Measurements from ENCODE around the gene RTCA. TPM values are rescaled to one million over a fixed set of nuclear protein-coding genes. Genes with fewer than 3 reads are reported as not detected.

Gene RTCA
- total and polyA plus RNA-seq, 2 experiments from 2014 or later = 37.2 to 38.9 TPM

GRCh38 chr1:100219883-100220282, 46.1 kb upstream of the RTCA start:
- Histone ChIP-seq H3K9me3 (ENCODE audit: low read depth) (no peaks in the 10 kb centered on the region), H4K20me1 (ENCODE audit: insufficient read depth, poor library complexity, severe bottlenecking) (no peaks in the 10 kb centered on the region), H3K27ac (no peak overlapping the region), H3K4me3 (no peak overlapping the region), H3K36me3 (replicated peaks; ENCODE audit: insufficient read depth, low read depth) (no peaks in the 10 kb centered on the region), H3K4me1 (ENCODE audit: insufficient read depth) (no peaks in the 10 kb centered on the region), H3K9me2 (replicated peaks; ENCODE audit: insufficient read depth) (no peaks in the 10 kb centered on the region), H3K4me2 (no peak overlapping the region), H2AFZ (no peak overlapping the region), H3K27me3 (no peaks in the 10 kb centered on the region), H3K79me2 (no peaks in the 10 kb centered on the region)
- no peak for DNase-seq (ENCODE audit: low spot score)
- TF ChIP-seq EZH2 (IDR thresholded peaks at IDR 0.05; ENCODE audit: borderline replicate concordance) (no peak), CTCF (IDR thresholded peaks at IDR 0.05; ENCODE audit: poor library complexity) (no peak), EZH2phosphoT487 (IDR thresholded peaks at IDR 0.05; ENCODE audit: low read depth, severe bottlenecking, unreplicated experiment) (no peak)
- 96% methylated on average over 2 of the region's 2 CpGs for WGBS (ENCODE audit: low lambda C conversion rate, missing lambda C conversion rate)

- no peak overlapping the region for H3K4me3 ChIP-seq
- no peaks in the 10 kb centered on the region for H3K9me2 ChIP-seq (replicated peaks; ENCODE audit: insufficient read depth)
- no peaks in the 10 kb centered on the region for H3K27me3 ChIP-seq
- no peaks in the 10 kb centered on the region for H3K79me2 ChIP-seq
- H2AFZ ChIP-seq = no peak overlapping the region
- no peak for DNase-seq (ENCODE audit: low spot score)
- H3K36me3 ChIP-seq (replicated peaks; ENCODE audit: insufficient read depth, low read depth) = no peaks in the 10 kb centered on the region
- no peaks in the 10 kb centered on the region for H3K4me1 ChIP-seq (ENCODE audit: insufficient read depth)
- no peak for TF ChIP-seq EZH2 (IDR thresholded peaks at IDR 0.05; ENCODE audit: borderline replicate concordance)
- TF ChIP-seq CTCF (IDR thresholded peaks at IDR 0.05; ENCODE audit: poor library complexity) = no peak
- no peak for TF ChIP-seq EZH2phosphoT487 (IDR thresholded peaks at IDR 0.05; ENCODE audit: low read depth, severe bottlenecking, unreplicated experiment)
- H3K27ac ChIP-seq = no peak overlapping the region
- no peak overlapping the region for H3K4me2 ChIP-seq
- H3K9me3 ChIP-seq (ENCODE audit: low read depth) = no peaks in the 10 kb centered on the region
- H4K20me1 ChIP-seq (ENCODE audit: insufficient read depth, poor library complexity, severe bottlenecking) = no peaks in the 10 kb centered on the region
Measured at GRCh38 chr1:100222428-100222827, 43.6 kb upstream of the RTCA start.

GRCh38 chr1:100229681-100230443, 36.2 kb upstream of the RTCA start:
- WGBS (ENCODE audit: low lambda C conversion rate, missing lambda C conversion rate) = 85% methylated on average over 4 of the region's 4 CpGs
- H3K9me3 ChIP-seq (ENCODE audit: low read depth) = no peaks in the 10 kb centered on the region
- H3K79me2 ChIP-seq = no peaks in the 10 kb centered on the region
- DNase-seq (ENCODE audit: low spot score) = no peak
- H2AFZ ChIP-seq = no peak overlapping the region
- no peaks in the 10 kb centered on the region for H3K4me1 ChIP-seq (ENCODE audit: insufficient read depth)
- H3K4me3 ChIP-seq = no peak overlapping the region
- H3K27me3 ChIP-seq = no peaks in the 10 kb centered on the region
- H3K9me2 ChIP-seq (replicated peaks; ENCODE audit: insufficient read depth) = no peaks in the 10 kb centered on the region
- H3K4me2 ChIP-seq = no peak overlapping the region
- no peak for TF ChIP-seq EZH2 (IDR thresholded peaks at IDR 0.05; ENCODE audit: borderline replicate concordance)
- TF ChIP-seq EZH2phosphoT487 (IDR thresholded peaks at IDR 0.05; ENCODE audit: low read depth, severe bottlenecking, unreplicated experiment) = no peak
- TF ChIP-seq CTCF (IDR thresholded peaks at IDR 0.05; ENCODE audit: poor library complexity) = no peak
- no peaks in the 10 kb centered on the region for H3K36me3 ChIP-seq (replicated peaks; ENCODE audit: insufficient read depth, low read depth)
- H3K27ac ChIP-seq = no peak overlapping the region
- H4K20me1 ChIP-seq (ENCODE audit: insufficient read depth, poor library complexity, severe bottlenecking) = no peaks in the 10 kb centered on the region
